Naive B cell (primary cell): ENCODE results near the gene SARM1. TPM values are rescaled to one million over a fixed set of nuclear protein-coding genes. Genes with fewer than 3 reads are reported as not detected.
A peak's percentile ranks its signal among the peaks of the same experiment; 100 is the strongest.
"Not testable (repeated sequence)": the region's sequence is repeated elsewhere in the genome, so short reads cannot be mapped to it uniquely, and the experiment has no call there.

Experiments used
- ATAC-seq, 2 donors: fragments of 150-1000 bp; cut with Tn5 transposase; 2 replicates each; pipeline ENCODE4 v1.10.0; 2021; ENCODE audit warnings: low read depth in 2 of 2, mild to moderate bottlenecking in 2 of 2, moderate library complexity in 2 of 2
- DNase-seq: peaks from one replicate; pipeline ENCODE4 v3.0.0; 2022
- H3K27ac Mint-ChIP-seq, 6 donors: one replicate each; pipeline ENCODE4 v1.8.0; 2020 to 2022; ENCODE audit warnings: mild to moderate bottlenecking in 6 of 6, mixed read lengths in 6 of 6, moderate library complexity in 5 of 6, inconsistent platforms in 2 of 6
- H3K27me3 Mint-ChIP-seq, 3 donors: one replicate each; pipeline ENCODE4 v1.8.0; 2021 to 2022; ENCODE audit warnings: mixed read lengths in 3 of 3, mild to moderate bottlenecking in 1 of 3
- H3K36me3 Mint-ChIP-seq, 2 donors: one replicate each; pipeline ENCODE4 v1.8.0; 2020 to 2022; ENCODE audit warnings: mixed read lengths in 2 of 2, inconsistent platforms in 1 of 2, mild to moderate bottlenecking in 1 of 2
- H3K4me1 Mint-ChIP-seq, 3 donors: one replicate each; pipeline ENCODE4 v1.8.0; 2020 to 2022; ENCODE audit warnings: mixed read lengths in 3 of 3, inconsistent platforms in 1 of 3, mild to moderate bottlenecking in 1 of 3, moderate library complexity in 1 of 3
- H3K4me3 Mint-ChIP-seq, 8 donors: one replicate each; pipeline ENCODE4 v1.8.0; 2020 to 2022; ENCODE audit warnings: mild to moderate bottlenecking in 8 of 8, mixed read lengths in 8 of 8, moderate library complexity in 8 of 8, inconsistent platforms in 2 of 8
- H3K9me3 Mint-ChIP-seq, 7 donors: one replicate each; pipeline ENCODE4 v1.8.0; 2020 to 2022; ENCODE audit warnings: mixed read lengths in 7 of 7, mild to moderate bottlenecking in 5 of 7, inconsistent platforms in 2 of 7, moderate library complexity in 1 of 7
- polyA plus RNA-seq, 6 donors: library from polyadenylated mRNA; unstranded; fragments of 300-500 nt; fragmentation: Illumina TruSeq; gene quantifications; one replicate each; pipeline ENCODE4 v1.2.3, GENCODE V29; 2021; ENCODE audit warnings: low read depth in 6 of 6

Gene SARM1
- polyA plus RNA-seq, 6 donors from 2014 or later = 4.3 to 8.1 (median 7.1) TPM

DNA sequence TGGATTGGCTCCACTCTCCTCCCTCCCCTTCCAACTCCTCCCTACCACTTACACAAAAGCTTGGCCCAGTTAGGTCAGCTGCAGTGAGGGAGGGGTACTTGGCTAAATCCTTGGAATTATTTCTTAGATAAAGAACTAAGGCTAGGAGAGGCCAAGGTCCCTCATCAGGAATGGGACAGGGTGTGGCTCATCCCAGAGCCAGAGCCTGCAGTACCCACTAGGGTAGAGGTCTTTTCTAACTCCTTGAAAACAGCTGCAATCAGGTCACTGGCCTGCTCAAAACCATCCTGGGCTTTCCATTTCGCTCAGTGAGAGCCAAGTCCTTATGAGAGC is 36.4 kb downstream of the SARM1 start:
- no peak overlapping the region for H3K27ac Mint-ChIP-seq
- H3K9me3 Mint-ChIP-seq = no peaks in the 10 kb centered on the region
- peaks cover 7 to 9% (median 9%) of the 10 kb centered on the region in 3 donors for H3K4me1 Mint-ChIP-seq
- H3K27me3 Mint-ChIP-seq = peaks cover 11 to 35% (median 17%) of the 10 kb centered on the region in 3 donors
- ATAC-seq (no peak), DNase-seq (no peak)
- peak overlapping the region in 1 of 8 donors; percentile 65 for H3K4me3 Mint-ChIP-seq
- no peaks in the 10 kb centered on the region for H3K36me3 Mint-ChIP-seq

DNA sequence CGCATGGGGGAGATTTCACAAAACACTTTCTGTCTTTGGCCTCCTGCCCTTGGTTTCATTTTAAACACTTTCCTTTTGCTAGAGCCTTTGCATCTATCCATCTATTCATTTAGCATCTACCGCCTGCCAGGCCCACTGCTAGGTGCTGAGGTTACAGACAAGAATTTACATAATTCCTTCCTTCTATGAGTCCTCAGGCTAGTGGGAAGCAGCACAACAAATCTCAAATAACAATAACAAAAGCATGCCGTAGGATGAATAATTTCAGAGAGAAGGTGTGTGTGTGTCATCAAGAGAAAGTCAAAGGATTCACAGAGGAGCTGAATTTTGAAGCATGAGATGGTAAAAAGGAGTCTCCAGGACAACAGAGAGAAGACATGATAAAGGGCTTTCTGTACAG is 40.6 kb downstream of the SARM1 start:
- peaks cover 28 to 42% (median 36%) of the 10 kb centered on the region in 3 donors for H3K27me3 Mint-ChIP-seq
- ATAC-seq = no peak
- no peak overlapping the region for H3K27ac Mint-ChIP-seq

DNA sequence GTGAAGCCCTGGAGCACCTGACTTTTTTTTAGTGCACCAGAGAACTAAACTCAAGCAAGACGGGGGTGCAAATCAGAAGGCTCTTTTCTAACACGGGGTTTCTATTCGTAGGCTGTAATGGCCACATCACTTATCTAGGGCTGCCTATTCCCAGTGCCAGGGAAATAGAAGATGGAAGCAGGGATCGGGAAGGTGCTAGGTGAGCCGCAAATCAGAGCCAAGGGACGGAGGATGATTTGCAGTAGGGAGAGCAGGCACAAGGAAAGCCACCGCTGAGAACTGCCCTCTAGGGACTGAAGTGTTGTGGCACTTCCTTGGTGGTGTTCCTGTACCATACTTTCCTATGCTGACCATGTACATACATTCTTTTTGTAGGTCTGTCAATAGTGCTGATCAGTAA is 42.3 kb downstream of the SARM1 start:
- Mint-ChIP-seq H3K4me3 (no peak overlapping the region), H3K4me1 (peaks cover 0 to 8% (median 7%) of the 10 kb centered on the region in 3 donors), H3K9me3 (no peaks in the 10 kb centered on the region), H3K27ac (peak overlapping the region in 1 of 6 donors; percentile 22), H3K27me3 (peaks cover 22 to 27% (median 25%) of the 10 kb centered on the region in 3 donors), H3K36me3 (no peaks in the 10 kb centered on the region)
- no peak for DNase-seq
- no peak for ATAC-seq

More for the DNA sequence above, 40.6 kb downstream of the SARM1 start:
- Mint-ChIP-seq H3K36me3 (no peaks in the 10 kb centered on the region), H3K9me3 (no peaks in the 10 kb centered on the region), H3K4me3 (no peak overlapping the region), H3K4me1 (peaks cover 0 to 7% (median 6%) of the 10 kb centered on the region in 3 donors)
- no peak for DNase-seq

DNA sequence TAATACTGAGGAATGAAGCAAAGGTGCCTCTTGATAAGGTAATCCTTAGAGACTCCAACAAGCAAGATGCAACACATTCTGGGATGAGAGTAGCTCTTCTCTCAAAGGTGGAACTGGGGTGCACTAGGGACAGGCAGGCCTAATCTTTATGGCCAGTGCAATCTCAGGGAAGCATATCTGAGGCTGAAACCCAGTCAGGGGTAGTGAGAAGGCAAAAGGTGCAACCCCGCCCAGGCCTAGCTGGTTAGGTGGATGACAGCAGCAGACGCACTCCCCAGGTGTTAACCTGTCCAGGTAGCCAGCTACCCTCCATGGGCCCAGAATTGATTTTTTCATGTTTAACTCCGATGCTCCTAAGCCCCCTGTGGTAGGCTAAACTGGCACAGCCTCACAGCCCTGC is 44.4 kb downstream of the SARM1 start:
- DNase-seq (no peak), ATAC-seq (no peak)
- Mint-ChIP-seq H3K36me3 (no peaks in the 10 kb centered on the region), H3K27ac (no peak overlapping the region), H3K27me3 (peaks cover 22 to 25% (median 23%) of the 10 kb centered on the region in 3 donors), H3K4me1 (peaks cover 0 to 8% (median 7%) of the 10 kb centered on the region in 3 donors), H3K9me3 (no peaks in the 10 kb centered on the region), H3K4me3 (no peak overlapping the region)

DNA sequence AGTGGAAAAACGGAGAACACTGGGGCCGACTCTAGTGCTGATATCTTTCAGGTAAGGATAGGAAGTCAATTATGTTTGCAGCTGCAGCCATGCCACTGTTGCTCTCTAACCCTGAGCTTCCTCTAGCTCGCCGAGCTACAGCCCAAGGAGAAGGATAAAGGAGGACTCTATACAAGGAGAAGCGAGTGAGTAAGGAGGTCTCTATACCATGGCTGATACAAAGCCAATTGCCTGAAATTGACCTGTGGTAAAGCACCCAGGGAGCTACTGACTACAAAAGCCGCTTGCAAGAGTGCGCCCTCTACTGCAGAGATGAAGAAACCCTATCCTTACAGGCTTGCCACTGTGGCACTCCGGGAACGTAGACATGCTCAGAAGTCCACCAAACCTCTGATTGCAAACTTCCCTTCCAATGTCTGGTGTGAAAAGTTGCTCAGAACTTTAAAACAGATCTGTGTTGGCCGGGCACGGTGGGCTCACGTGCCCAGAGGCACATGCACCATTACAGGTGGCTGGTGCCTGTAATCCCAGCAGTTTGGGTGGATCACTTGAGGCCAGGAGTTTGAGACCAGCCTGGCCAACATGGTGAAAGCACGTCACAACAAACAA is 45.3 kb downstream of the SARM1 start:
- ATAC-seq (peak; percentile 83 to 90), DNase-seq (peak; percentile 48)
- Mint-ChIP-seq H3K27ac (no peak overlapping the region), H3K36me3 (no peaks in the 10 kb centered on the region), H3K27me3 (peaks cover 14 to 25% (median 20%) of the 10 kb centered on the region in 3 donors), H3K4me1 (peaks cover 0 to 8% (median 7%) of the 10 kb centered on the region in 3 donors), H3K4me3 (peak overlapping the region in 2 of 8 donors; percentile 23 to 43), H3K9me3 (no peaks in the 10 kb centered on the region)

DNA sequence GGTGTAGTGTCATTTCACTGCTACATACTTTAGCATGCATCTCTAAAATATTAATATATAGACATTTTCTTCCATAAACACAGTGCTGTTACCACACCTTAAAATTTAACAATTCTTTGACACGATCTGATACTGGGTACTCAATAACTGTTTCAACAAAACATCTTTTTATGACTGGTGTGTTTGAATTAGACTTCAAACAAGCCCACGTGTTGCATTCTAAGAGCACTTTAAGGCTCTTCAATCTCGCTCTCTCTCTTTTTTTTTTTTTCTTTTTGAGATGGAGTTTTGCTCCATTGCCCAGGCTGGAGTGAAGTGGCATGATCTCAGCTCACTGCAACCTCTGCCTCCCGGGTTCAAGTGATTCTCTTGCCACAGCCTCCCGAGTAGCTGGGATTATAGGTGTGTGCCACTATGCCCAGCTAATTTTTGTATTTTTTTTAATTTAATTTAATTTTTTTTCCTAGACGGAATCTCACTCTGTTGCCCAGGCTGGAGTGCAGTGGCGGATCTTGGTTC is 50.4 kb downstream of the SARM1 start:
- no peaks in the 10 kb centered on the region for H3K36me3 Mint-ChIP-seq
- peak overlapping the region in 1 of 8 donors; percentile 44 for H3K4me3 Mint-ChIP-seq
- peaks cover 0 to 3% (median 2%) of the 10 kb centered on the region in 3 donors for H3K4me1 Mint-ChIP-seq
- H3K27ac Mint-ChIP-seq = no peak overlapping the region
- ATAC-seq (no peak), DNase-seq (no peak)
- no peaks in the 10 kb centered on the region for H3K9me3 Mint-ChIP-seq
- peaks cover 16 to 26% (median 21%) of the 10 kb centered on the region in 3 donors for H3K27me3 Mint-ChIP-seq

DNA sequence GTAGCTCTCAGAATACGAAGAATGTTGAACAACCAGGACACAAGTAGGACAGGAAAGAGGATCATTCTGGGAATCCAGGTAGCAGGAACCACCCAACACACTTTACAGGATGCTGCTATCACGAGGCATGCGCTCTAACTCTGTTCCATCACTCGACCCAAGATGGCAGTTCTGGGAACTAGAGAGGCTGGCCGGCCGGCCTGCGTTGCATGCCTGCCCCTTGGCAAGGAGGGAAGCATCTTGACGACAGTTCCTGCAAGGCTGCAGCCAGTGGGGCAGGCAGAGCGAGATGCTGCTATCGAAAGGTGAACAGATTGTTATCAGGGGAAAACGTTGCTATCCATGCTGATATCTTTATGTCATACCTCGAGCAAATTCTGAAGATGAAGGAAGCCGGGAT is 53.7 kb downstream of the SARM1 start:
- peaks cover 18 to 27% (median 26%) of the 10 kb centered on the region in 3 donors for H3K27me3 Mint-ChIP-seq
- no peak overlapping the region for H3K27ac Mint-ChIP-seq
- H3K4me1 Mint-ChIP-seq = no peaks in the 10 kb centered on the region
- DNase-seq (no peak), ATAC-seq (no peak)
- no peaks in the 10 kb centered on the region for H3K36me3 Mint-ChIP-seq
- no peaks in the 10 kb centered on the region for H3K9me3 Mint-ChIP-seq
- no peak overlapping the region for H3K4me3 Mint-ChIP-seq

DNA sequence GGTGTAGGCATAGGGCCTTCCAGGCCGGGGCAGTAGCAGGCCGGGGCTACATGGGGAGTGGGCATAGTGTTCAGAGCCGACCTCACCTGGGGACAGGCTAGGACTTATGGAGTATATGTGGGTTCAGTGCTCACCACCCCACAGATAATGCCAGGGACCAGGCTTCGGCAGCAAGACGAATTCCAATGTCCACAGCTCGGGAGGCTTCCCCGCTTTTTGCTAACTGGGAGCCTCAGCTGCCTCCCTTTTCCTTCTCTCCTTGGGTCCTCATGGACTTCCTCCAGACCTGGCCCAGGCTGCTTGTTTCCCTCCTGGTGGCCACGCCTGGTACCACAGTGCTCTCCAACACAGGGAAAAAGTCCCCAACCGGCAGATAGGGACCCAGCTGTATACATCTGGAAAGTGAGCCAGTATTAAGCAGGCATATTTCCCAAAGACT is 54.6 kb downstream of the SARM1 start:
- ATAC-seq = no peak

DNA sequence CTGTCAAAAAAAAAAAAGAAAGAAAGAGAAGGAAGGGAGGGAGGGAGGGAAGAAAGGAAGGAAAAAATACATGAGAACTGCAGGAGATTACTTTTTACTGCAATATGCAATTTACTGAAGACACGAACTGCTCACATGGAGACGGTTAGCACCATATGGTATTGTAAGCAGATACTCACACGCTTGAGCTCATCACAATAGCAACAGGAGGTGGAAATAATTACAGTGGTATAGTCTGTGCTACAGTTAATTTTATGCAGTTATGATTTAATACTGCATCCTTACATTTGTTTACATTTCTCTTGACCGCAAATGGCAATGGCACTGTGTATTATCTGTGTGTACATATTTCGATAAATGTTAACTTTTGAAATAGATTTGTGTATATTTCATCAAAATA is 55.9 kb downstream of the SARM1 start:
- H3K36me3 Mint-ChIP-seq = no peaks in the 10 kb centered on the region
- no peaks in the 10 kb centered on the region for H3K4me1 Mint-ChIP-seq
- ATAC-seq = no peak
- H3K9me3 Mint-ChIP-seq = no peaks in the 10 kb centered on the region
- H3K27ac Mint-ChIP-seq = no peak overlapping the region
- peak overlapping the region in 1 of 8 donors; percentile 19 for H3K4me3 Mint-ChIP-seq
- no peak for DNase-seq
- peaks cover 25 to 45% (median 34%) of the 10 kb centered on the region in 3 donors for H3K27me3 Mint-ChIP-seq

More for the DNA sequence above, 54.6 kb downstream of the SARM1 start:
- Mint-ChIP-seq H3K4me3 (no peak overlapping the region), H3K27ac (no peak overlapping the region), H3K36me3 (no peaks in the 10 kb centered on the region), H3K9me3 (no peaks in the 10 kb centered on the region), H3K4me1 (no peaks in the 10 kb centered on the region), H3K27me3 (peaks cover 18 to 34% (median 26%) of the 10 kb centered on the region in 3 donors)
- no peak for DNase-seq

DNA sequence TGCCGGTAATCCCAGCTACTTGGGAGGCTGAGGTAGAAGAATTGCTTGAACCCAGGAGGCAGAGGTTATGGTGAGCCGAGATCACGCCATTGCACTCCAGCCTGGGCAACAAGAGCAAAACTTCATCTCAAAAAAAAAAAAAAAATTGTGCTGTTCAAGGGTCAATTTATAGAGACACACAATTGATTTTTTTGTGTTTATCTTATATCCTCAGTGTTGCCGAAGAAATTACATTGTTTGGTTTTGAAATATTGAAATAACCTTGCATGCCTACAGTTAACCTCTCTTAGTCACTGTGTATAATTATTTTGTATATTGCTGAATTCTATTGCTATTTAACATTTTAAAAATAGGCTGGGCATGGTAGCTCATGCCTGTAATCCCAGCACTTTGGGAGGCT is 56.5 kb downstream of the SARM1 start:
- H3K9me3 Mint-ChIP-seq, ATAC-seq, H3K4me1 Mint-ChIP-seq, DNase-seq, H3K4me3 Mint-ChIP-seq, H3K27ac Mint-ChIP-seq, H3K36me3 Mint-ChIP-seq: not testable (repeated sequence)
- peaks cover 30 to 43% (median 35%) of the 10 kb centered on the region in 3 donors for H3K27me3 Mint-ChIP-seq

DNA sequence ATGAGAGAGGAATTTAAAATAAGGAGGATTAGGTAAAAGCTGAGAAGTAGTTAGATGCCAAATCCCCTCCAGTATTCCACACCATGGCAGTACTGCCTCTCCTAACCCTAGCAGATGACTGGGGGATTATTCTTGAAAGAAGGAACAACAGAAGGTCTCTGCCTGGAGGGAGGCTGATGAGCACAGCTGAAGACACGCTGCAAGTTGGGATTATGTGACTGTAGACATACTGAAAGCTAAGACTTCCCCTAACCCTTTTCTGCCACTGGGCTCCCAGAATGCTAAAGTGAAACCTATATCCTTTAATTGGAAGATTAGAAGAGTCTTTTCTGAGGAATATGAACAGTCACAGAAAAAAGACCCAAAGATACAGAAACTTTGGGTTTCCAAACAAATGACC is 62.2 kb downstream of the SARM1 start:
- Mint-ChIP-seq H3K36me3 (no peaks in the 10 kb centered on the region), H3K4me1 (no peaks in the 10 kb centered on the region), H3K4me3 (no peak overlapping the region), H3K27me3 (peaks cover 19 to 25% (median 24%) of the 10 kb centered on the region in 3 donors), H3K27ac (no peak overlapping the region), H3K9me3 (peaks cover 0 to 3% (median 0%) of the 10 kb centered on the region in 7 donors)
- ATAC-seq (no peak), DNase-seq (no peak)

DNA sequence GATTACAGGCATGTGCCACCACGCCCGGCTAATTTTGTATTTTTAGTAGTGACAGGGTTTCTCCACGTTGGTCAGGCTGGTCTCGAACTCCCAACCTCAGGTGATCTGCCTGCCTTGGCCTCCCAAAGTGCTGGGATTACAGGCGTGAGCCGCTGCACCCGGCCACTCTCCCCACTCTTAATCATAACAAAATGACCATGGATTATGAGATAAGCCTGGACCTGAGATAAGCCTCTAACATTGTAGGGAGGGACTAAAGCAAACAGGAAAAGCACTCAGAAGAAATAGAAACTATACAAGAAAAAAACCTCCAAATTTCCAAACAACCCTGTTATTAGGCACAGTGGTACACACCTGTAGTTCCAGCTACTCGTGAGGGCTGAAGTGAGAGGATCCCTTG is 62.8 kb downstream of the SARM1 start:
- H3K36me3 Mint-ChIP-seq, ATAC-seq, DNase-seq, H3K27ac Mint-ChIP-seq, H3K4me1 Mint-ChIP-seq, H3K4me3 Mint-ChIP-seq, H3K9me3 Mint-ChIP-seq: not testable (repeated sequence)
- H3K27me3 Mint-ChIP-seq = peaks cover 19 to 25% (median 21%) of the 10 kb centered on the region in 3 donors

DNA sequence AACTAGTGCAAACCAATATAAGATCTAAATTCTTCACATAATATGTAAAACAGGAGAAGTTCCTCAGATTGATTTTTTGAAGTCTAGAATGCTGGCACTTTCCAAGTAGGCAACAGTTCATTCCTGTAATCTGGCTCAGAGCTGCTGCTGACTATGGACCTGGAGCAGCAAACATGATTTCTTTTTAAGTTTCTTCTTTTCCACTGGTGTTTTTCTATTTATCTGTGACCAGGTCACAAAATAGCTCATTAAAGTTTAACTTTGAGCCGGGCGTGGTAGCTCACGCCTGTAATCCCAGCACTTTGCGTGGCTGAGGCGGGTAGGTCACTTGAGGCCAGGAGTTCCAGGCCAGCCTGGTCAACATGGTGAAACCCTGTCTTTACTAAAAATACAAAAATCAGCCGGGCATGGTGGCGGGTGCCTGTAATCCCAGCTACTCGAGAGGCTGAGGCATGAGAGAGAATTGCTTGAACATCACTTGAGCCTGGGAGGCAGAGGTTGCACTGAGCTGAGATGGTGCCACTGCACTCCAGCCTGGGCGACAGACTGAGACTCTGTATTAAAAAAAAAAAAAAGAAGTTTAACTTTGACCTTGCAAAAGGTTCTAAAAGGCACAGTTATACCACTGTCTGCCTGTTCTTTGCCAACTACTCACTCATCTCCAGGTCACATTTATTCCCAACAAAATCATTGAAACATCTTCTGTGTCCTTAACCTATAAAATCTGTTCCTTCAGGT is 72.6 kb downstream of the SARM1 start:
- peaks cover 2 to 18% (median 4%) of the 10 kb centered on the region in 7 donors for H3K9me3 Mint-ChIP-seq
- no peak overlapping the region for H3K4me3 Mint-ChIP-seq
- no peak for ATAC-seq
- H3K27me3 Mint-ChIP-seq = peaks cover 19 to 60% (median 43%) of the 10 kb centered on the region in 3 donors
- H3K4me1 Mint-ChIP-seq = no peaks in the 10 kb centered on the region
- H3K27ac Mint-ChIP-seq = no peak overlapping the region
- peaks cover 0 to 6% of the 10 kb centered on the region in 2 donors for H3K36me3 Mint-ChIP-seq
- no peak for DNase-seq
